ENCODE data around the gene HSP90AB1. TPM values are rescaled to one million over a fixed set of nuclear protein-coding genes. Genes with fewer than 3 reads are reported as not detected.

HSP90AB1 gene
- total and polyA plus RNA-seq, 9 of the 15 experiments (the other 6 are each of a cell fraction or from before 2014, with no cell fraction given), result 1,780 to 3,358 (median 2,262) TPM

DNA sequence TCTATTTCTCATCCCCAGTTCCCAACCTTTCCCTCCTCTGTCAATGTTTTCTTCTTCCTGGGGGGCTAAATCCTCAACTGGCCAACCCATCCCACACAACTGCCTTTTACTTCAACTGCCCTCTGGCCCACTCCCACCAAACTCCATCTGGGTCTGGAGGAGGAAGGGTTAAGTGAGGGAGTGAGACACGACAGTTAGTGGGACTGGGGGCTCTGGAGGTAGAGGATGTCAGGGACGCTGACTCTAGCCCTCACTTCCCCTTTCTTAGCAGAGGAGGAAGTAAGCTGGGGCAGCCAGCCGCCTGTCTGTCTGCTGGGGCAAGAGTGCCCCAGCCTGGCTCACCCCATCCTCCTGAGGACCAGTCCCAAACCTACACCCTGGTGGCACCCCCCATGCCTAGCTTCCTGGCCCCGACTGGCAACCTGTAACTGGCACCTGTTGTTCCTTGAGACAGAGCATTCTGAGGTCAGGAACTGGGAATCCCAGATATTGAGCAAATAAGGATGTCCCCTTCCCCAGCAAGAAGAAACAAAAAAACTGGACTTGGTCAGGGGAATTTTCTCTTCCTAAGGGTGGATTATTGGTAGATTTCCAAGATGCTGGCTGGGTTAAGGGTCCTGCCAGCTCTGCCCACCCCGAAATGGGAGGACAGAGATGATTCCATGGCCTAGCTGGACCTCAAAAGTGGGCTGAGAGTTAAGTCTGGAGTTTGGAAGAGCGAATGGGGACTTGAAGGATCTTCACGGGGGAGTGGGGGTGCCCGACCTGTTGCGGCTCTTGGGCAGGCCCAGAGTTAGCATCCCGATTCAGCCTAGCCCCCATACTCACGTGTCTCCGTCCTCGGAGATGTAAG, 17.5 kb downstream of the HSP90AB1 start (continued):
- no peak for TF ChIP-seq CSDE1 (IDR thresholded peaks at IDR 0.05)
- TF ChIP-seq IRF1 (CRISPR knock-in tag; IDR thresholded peaks at IDR 0.05; ENCODE audit: borderline replicate concordance), result no peak
- 0 out of 2 replicates have a peak, but pooled peaks have one; percentile 58 for TF ChIP-seq MIER1 (IDR thresholded peaks at IDR 0.05; ENCODE audit: low read depth)
- 0 out of 2 replicates have a peak, but pooled peaks have one; percentile 23 for TF ChIP-seq XRCC5 (IDR thresholded peaks at IDR 0.05; ENCODE audit: low read depth, low read length)
- 0 out of 2 replicates have a peak, but pooled peaks have one; percentile 10 for TF ChIP-seq CBFB (CRISPR knock-in tag; IDR thresholded peaks at IDR 0.05)
- TF ChIP-seq JUND (IDR thresholded peaks at IDR 0.05; ENCODE audit: borderline replicate concordance, low read depth, low read length), result 0 out of 2 replicates have a peak, but pooled peaks have one; percentile 11
- TF ChIP-seq JUND (tag; IDR thresholded peaks at IDR 0.05; ENCODE audit: borderline replicate concordance, low read depth, low read length), result no peak
- no peak for TF ChIP-seq ZNF696 (CRISPR knock-in tag; conservative IDR thresholded peaks at IDR 0.05)
- TF ChIP-seq ETV1 (tag; conservative IDR thresholded peaks at IDR 0.05; ENCODE audit: low read depth), result 0 out of 2 replicates have a peak, but pooled peaks have one; percentile 33
- 0 out of 2 replicates have a peak, but pooled peaks have one; percentile 26 for TF ChIP-seq SMAD4 (CRISPR knock-in tag; conservative IDR thresholded peaks at IDR 0.05)
- peak; percentile 100 for TF ChIP-seq SPI1 (IDR thresholded peaks at IDR 0.05; ENCODE audit: borderline replicate concordance, low read depth, low read length)
- no peak for TF ChIP-seq ZBED1 (IDR thresholded peaks at IDR 0.05)
- no peak for TF ChIP-seq ZNF407 (IDR thresholded peaks at IDR 0.05; ENCODE audit: low read depth)

Data from K562 (cell line).